ENCODE measurements around the gene PATZ1.

Gene PATZ1

DNA sequence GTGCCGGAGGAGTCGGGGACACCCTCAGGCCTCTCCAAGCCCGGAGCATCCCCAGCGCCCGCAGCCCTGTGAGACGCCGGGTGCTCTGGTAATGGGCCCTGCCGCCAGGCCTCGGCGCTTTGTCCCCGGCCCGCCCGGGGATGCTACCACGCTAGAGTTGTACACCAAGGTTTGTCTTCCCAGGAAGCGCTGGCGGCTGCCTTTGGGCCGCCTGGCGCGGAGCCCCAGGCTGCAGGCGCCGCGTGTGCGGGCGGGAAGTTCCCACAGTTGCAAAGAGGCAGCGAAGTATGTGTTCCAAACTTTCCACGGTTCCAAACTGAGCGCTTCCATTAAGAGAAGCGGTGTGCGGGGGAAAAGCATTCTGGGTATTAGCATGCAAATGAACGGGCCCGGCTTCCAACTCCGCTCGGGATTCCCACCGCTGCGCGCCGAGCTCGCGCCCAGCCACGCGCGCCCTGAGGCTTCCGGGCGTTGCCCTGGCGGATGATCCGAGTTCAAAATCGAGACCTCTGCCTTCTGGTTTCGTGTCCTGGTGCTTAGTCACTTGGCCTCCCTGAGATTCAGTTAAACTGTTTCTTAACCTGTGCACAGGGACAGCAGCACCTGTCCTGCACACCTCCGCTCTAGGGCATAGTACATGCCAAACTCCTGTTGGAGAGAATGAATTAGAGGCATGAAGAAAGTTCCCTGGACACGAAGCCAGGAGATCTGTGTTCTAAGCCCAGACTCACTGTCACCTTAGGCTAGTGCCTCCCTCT is 1.3 kb upstream of the PATZ1 start:
- Mint-ChIP-seq H3K36me3 (ENCODE audit: low read depth) (peaks cover 27% of the 10 kb centered on the region), H3K4me1 (ENCODE audit: low read depth) (peaks cover 30% of the 10 kb centered on the region), H3K27ac (peak overlapping the region; percentile 86), H3K4me3 (peak overlapping the region; percentile 80), H3K27me3 (ENCODE audit: low read depth) (no peaks in the 10 kb centered on the region), H3K9me3 (no peaks in the 10 kb centered on the region)
- peak; percentile 55 for DNase-seq (ENCODE audit: low spot score)

DNA sequence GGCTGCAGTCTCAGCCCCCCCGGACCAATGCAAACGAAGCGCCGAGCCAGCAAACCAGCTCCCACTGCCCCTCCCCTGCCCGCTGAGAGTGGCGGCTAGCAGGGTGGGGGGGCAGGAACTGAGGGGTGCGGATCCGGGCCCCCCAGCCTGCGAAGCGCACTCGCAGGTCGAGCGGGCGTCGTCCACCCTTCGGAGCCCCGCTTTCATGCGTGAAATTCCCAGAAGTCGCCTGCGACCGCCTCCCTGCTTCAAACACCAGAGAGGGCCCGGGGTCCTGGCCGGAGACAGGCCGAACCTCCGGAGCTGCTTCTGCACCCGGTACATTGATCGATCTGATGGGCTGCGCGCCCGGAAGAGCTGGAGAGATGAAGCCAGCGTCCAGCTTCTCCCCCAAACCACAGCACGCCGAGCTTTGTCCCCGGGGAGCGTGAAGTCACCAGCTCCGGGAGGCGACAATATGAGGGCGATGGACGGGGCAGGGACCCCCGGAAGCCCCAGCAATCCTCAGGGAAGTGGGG is 646 bp upstream of the PATZ1 start:
- peak overlapping the region; percentile 86 for H3K27ac Mint-ChIP-seq
- DNase-seq (ENCODE audit: low spot score): peak; percentile 45
- peaks cover 35% of the 10 kb centered on the region for H3K4me1 Mint-ChIP-seq (ENCODE audit: low read depth)
- no peaks in the 10 kb centered on the region for H3K27me3 Mint-ChIP-seq (ENCODE audit: low read depth)
- H3K9me3 Mint-ChIP-seq: no peaks in the 10 kb centered on the region
- H3K36me3 Mint-ChIP-seq (ENCODE audit: low read depth): peaks cover 32% of the 10 kb centered on the region
- H3K4me3 Mint-ChIP-seq: peak overlapping the region; percentile 80

DNA sequence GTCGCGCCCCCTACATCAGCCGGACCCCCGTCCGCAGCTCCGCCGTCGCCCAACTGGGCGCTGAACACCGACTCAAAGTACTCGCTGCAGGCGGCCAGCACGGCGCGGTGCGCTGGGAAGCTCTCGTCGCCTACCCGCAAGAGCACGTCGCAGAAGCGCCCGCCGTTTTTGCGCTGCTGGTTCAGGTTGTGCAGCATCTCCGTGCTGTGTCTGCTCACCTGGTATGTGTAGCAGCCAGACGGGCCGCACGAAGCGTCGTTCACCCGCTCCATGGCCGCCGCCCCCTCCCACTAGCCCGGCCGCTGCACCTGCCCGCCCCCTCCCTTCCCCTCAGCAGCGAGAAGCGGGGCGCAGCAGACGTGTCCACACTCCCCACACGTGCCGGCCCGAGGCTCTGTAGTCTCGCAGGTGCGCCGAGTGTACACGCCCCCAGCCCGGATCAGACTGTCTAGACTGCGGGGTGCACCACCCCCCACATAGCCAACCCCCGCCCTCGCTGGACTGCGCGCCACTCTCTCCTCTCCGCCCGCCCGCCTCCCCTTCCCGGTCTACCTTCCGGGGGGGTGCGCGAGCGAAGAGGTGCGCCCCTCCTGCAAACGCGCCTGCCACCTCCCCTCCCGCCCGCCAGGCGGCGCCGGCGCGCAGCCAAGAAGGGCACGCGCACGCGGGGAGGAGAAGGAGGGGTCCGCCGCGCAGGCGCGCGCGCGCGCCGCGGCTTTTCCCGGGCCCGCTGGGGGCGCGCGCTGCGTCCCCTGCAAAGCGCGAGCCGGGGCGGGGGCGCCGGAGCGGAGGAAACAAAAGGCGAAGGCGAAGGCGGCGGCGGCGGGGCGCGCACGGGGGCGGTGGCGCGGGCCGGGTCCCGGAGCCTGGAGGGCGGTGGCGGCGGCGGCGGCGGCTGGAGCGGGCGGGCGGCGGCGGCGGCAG is 553 bp downstream of the PATZ1 start:
- peak; percentile 91 for DNase-seq (ENCODE audit: low spot score)
- H3K36me3 Mint-ChIP-seq (ENCODE audit: low read depth): peaks cover 38% of the 10 kb centered on the region
- H3K4me3 Mint-ChIP-seq: peak overlapping the region; percentile 87
- no peaks in the 10 kb centered on the region for H3K27me3 Mint-ChIP-seq (ENCODE audit: low read depth)
- H3K4me1 Mint-ChIP-seq (ENCODE audit: low read depth): peaks cover 41% of the 10 kb centered on the region
- peak overlapping the region; percentile 73 for H3K27ac Mint-ChIP-seq
- no peaks in the 10 kb centered on the region for H3K9me3 Mint-ChIP-seq

DNA sequence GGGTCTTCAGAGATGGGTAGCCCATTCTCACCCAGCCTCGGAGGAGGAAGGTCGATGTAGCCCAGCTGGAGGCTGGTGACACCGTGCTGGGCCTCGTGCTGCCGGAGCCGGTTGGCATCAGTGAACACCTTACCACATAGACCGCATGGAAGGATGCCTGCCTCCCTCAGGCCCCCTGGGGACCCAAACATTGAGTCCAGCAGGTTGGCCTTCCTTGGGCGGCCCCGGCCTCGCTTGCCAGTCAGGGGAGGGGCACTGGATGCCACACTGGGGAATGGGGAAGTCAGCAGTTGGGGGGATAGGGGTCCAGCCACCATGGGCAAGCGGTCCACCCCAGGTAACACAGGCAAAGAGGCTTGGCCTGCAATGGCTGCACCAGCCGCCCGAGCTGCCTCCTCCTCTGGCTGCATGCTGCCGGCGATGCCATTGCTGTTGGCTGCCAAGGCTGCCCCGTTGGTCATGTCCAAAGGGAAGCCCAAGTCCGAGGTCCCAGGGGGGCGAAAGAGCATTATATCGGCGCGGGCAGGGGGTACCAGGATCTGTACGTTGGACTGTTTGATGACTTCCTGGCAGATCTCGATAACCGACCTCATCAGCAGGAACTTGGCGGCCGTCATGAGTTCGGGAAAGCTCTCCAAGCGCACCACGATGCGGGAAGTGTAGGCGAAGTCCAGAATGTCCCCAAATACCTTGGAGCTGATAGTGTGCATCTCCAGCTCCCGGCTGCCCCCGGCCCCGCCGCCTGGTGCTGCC is 1.4 kb downstream of the PATZ1 start:
- H3K27me3 Mint-ChIP-seq (ENCODE audit: low read depth): no peaks in the 10 kb centered on the region
- peak; percentile 22 for DNase-seq (ENCODE audit: low spot score)
- peak overlapping the region; percentile 87 for H3K4me3 Mint-ChIP-seq
- H3K36me3 Mint-ChIP-seq (ENCODE audit: low read depth): peaks cover 44% of the 10 kb centered on the region
- H3K9me3 Mint-ChIP-seq: no peaks in the 10 kb centered on the region
- peak overlapping the region; percentile 69 for H3K27ac Mint-ChIP-seq
- peaks cover 41% of the 10 kb centered on the region for H3K4me1 Mint-ChIP-seq (ENCODE audit: low read depth)

DNA sequence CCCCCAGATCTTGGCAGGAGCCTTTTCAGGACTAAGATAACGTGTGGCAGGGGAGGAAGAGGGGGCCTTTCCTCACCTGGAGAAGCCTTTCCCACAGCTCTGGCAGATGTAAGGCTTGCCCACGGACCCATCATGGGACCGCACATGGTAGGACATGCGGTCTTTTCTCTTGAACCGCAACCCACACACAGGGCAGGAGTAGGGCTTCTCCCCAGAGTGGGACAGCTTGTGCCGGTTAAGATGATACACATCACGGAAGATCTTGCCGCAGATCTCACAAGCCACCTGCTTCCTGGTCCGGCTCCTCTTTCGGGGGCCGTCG is 1.9 kb downstream of the PATZ1 start:
- peak; percentile 35 for DNase-seq (ENCODE audit: low spot score)
- H3K36me3 Mint-ChIP-seq (ENCODE audit: low read depth): peaks cover 44% of the 10 kb centered on the region

DNA sequence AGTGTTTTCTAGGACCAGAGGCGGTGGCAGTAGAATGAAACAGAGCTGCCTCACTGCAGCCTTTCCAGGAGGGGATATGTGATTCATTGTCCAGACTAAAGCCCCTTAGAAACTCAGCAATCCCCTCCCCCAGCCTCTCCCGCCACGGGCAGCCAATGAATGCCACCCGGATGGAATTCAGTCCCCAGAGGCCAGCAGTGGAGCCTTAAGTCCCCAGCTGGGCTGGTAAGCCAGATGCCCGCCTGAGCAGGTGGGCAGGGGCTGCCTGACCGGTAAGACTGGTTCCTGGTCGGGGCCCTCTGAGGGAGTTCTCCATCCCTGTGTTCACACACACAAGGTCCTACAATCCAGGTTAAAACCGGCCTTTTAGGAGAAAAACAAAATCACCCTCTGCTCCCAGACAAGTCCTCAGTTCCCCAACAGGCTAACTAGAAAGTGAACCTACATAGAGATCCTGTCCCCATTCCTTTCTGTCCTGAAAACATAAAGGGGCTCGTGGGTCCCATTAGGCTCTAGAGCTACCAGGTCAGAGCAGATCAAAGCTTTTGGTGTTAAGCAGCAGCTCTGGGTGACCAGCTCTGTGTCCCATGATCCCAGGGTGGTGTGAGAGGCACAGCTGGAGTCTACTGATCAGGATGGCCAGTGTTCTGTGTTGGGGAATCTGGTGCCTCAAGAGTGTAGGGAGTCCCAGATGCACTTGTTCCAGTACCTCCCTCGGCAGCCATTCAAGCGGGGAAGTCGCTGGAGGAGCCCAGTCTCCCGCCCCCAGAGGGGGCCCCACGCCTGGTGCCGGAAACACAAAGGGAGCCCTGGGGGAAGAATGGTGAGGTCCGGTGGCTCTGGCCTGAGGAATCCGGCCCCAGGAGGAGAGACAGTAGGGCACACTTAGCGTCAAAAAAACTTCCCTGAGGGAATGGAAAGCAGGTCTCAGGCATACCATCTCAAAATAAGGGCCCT is 2.6 kb downstream of the PATZ1 start:
- H3K9me3 Mint-ChIP-seq: no peaks in the 10 kb centered on the region
- peak; percentile 16 for DNase-seq (ENCODE audit: low spot score)
- peaks cover 44% of the 10 kb centered on the region for H3K36me3 Mint-ChIP-seq (ENCODE audit: low read depth)
- peak overlapping the region; percentile 87 for H3K4me3 Mint-ChIP-seq
- peaks cover 41% of the 10 kb centered on the region for H3K4me1 Mint-ChIP-seq (ENCODE audit: low read depth)
- H3K27ac Mint-ChIP-seq: peak overlapping the region; percentile 69
- no peaks in the 10 kb centered on the region for H3K27me3 Mint-ChIP-seq (ENCODE audit: low read depth)

More for the DNA sequence above, 1.9 kb downstream of the PATZ1 start:
- Mint-ChIP-seq H3K27ac (peak overlapping the region; percentile 69), H3K4me3 (peak overlapping the region; percentile 87), H3K27me3 (ENCODE audit: low read depth) (no peaks in the 10 kb centered on the region), H3K4me1 (ENCODE audit: low read depth) (peaks cover 41% of the 10 kb centered on the region), H3K9me3 (no peaks in the 10 kb centered on the region)

DNA sequence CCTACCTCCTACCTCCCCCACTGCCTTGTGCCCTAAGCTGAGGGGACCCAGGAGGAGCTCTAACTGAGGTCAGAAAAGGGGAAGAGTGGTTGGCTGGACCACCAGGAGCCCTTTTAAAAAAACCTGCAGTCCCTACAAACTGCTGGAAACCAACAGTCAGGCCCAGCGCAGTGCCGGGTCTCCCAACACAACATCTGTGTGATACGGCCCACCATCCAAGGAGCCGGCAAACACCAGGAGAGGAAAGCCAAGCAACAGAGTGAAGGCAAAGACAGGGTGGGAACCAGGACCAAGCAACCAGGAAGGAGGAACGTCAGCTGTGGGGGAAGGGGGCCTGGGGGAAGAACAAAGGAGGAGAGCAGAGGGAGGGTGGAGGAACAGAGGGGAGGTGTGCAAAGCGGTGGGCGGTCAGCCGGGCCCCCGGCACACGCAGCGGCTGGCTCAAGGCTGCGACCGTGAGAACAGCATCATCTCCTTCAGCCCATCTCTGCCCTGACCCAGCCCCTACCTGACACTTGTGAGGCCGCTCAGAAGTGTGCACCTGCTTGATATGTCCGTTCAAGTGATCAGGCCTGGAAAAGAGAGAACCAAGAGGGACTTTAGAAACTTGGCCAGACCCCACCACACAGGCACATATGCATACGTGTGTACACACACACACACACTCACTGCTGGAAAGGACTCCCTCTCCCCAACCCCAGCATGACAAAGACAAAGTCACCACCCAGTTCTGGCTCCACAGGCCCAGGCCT is 3.6 kb downstream of the PATZ1 start:
- no peak overlapping the region for H3K27ac Mint-ChIP-seq
- peaks cover 43% of the 10 kb centered on the region for H3K4me1 Mint-ChIP-seq (ENCODE audit: low read depth)
- H3K27me3 Mint-ChIP-seq (ENCODE audit: low read depth): no peaks in the 10 kb centered on the region
- no peaks in the 10 kb centered on the region for H3K9me3 Mint-ChIP-seq
- no peak for DNase-seq (ENCODE audit: low spot score)
- peaks cover 46% of the 10 kb centered on the region for H3K36me3 Mint-ChIP-seq (ENCODE audit: low read depth)
- H3K4me3 Mint-ChIP-seq: peak overlapping the region; percentile 87

DNA sequence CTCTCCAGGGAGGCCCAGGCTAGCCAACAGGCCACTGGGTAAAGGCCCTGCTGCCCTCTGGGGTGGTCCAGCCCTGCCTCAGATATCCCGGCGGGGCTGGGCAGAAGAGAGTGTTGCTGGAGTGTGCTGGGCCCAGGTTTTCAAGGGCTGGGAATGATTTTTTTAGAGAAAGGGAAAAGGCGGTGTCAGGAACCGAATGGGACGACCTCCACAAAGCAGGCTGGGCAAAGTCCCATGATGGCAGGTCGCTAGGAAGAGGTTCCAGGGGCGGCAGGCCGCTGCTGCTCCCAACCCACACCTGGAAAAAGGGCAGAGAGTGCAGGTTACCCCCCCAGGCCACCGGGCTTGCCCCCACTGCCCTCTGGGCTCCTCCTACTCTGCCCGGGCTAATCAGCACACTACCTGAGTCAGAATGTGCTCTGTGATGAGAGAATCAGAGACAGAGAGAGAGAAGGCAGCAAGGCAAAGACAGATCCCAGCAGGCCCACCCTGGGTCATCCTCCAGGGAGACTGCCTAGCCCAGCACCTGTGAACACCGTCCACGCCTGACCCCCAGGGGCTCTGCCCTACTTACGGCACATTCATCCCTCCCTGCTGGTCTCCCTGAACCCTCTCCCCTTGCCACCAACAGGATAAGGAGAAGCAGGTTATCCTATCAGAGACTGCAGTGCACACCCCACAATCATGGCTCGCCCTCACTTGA is 4.6 kb downstream of the PATZ1 start:
- Mint-ChIP-seq H3K27me3 (ENCODE audit: low read depth) (no peaks in the 10 kb centered on the region), H3K9me3 (no peaks in the 10 kb centered on the region), H3K36me3 (ENCODE audit: low read depth) (peaks cover 51% of the 10 kb centered on the region), H3K27ac (no peak overlapping the region), H3K4me1 (ENCODE audit: low read depth) (peaks cover 41% of the 10 kb centered on the region), H3K4me3 (peak overlapping the region; percentile 45)
- DNase-seq (ENCODE audit: low spot score): no peak

DNA sequence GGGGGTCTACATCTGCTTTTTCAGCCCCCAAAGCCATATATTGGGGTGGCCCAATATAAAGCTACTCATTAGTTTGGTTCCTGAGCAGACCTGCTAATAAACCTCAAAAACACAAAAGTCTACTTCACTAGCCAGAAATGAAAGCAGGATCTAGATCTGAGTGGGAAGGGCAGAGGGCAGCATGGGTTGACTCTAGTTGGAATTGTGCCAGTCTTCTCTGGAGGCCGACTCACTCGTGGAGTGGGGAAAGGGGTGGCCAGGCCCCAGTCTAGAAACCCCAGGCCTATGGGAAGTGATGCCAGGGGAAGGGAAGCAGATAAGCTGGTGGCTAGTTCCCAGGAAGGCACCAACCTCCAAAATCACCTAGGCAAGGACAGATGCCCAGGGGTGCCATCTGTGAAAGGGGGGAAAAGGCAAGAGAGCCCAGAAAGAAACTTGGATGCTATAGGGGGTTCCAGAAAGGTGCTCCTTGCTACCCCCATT is 5.3 kb downstream of the PATZ1 start:
- Mint-ChIP-seq H3K27me3 (ENCODE audit: low read depth) (no peaks in the 10 kb centered on the region), H3K27ac (no peak overlapping the region), H3K9me3 (no peaks in the 10 kb centered on the region), H3K36me3 (ENCODE audit: low read depth) (peaks cover 53% of the 10 kb centered on the region), H3K4me1 (ENCODE audit: low read depth) (peaks cover 41% of the 10 kb centered on the region), H3K4me3 (peak overlapping the region; percentile 14)
- DNase-seq (ENCODE audit: low spot score): no peak

DNA sequence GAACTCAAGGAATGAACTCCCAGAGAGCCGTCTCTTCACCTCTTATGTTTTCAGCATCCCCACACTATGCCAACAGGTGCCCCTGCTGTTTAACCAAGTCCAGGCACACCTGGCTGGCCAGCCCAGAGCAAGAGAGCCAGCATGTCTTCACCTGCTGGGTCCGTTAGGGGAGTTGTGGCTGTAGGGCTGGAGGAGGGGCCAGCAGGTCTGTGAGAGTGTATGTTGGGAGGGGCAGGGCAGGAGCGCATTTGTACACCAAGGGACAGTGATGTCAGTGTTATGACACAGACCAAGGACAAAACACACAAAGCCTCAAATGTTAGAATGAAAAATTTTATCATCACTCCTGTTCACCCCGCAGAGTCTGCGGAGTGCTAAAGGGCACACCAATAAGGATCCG is 5.8 kb downstream of the PATZ1 start:
- no peak overlapping the region for H3K27ac Mint-ChIP-seq
- H3K9me3 Mint-ChIP-seq: no peaks in the 10 kb centered on the region
- no peak overlapping the region for H3K4me3 Mint-ChIP-seq
- no peaks in the 10 kb centered on the region for H3K27me3 Mint-ChIP-seq (ENCODE audit: low read depth)
- peaks cover 41% of the 10 kb centered on the region for H3K4me1 Mint-ChIP-seq (ENCODE audit: low read depth)
- DNase-seq (ENCODE audit: low spot score): no peak
- peaks cover 57% of the 10 kb centered on the region for H3K36me3 Mint-ChIP-seq (ENCODE audit: low read depth)

DNA sequence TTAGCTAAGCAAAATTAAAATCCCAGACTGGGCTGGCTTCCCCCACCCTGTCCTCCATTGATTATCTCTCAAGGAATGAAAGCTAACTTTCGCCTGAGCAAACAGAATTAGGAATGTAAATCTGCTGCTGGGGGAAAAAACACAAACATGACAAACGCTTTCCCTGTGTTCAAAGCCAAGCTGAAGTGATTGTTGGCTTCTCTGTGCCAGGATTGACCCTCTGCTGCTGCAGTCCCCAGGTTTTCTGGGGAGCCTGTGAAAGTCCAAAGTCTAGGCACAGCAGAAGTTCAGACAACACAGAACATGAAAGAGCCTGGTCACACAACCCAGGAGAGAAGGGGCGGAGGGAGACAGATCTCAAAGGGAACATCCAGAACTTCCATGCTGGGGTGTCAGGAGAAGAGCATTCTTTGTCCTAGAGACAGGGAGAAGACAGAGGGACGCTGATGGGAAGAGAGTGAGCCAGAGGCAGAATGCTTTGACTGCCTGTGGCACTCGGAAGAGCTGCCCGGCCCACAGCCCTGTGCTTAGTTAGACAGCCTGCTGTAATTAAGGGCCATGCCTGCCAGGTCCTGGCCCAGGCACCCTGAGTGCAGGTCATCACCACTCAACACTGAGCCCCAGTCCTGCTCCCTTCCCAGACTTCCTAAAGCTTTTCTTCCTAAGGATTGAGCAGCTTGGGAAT is 6.9 kb downstream of the PATZ1 start:
- DNase-seq (ENCODE audit: low spot score): no peak
- Mint-ChIP-seq H3K9me3 (no peaks in the 10 kb centered on the region), H3K27me3 (ENCODE audit: low read depth) (no peaks in the 10 kb centered on the region), H3K4me3 (no peak overlapping the region), H3K4me1 (ENCODE audit: low read depth) (peaks cover 34% of the 10 kb centered on the region), H3K27ac (no peak overlapping the region), H3K36me3 (ENCODE audit: low read depth) (peaks cover 61% of the 10 kb centered on the region)

Data from T-helper 2 cell treated with Interferon-gamma antibody and Interleukin-4, amounts not matched to agents 5 μg/mL and 100 μg/mL, for 36 hours (primary cell).